DOHH2 (cell line): ENCODE results near the gene SLC16A4.
"Not testable (repeated sequence)": the region's sequence is repeated elsewhere in the genome, so short reads cannot be mapped to it uniquely, and the experiment has no call there.

Source experiments
- H3F3A ChIP-seq: fragments of 200-600 bp; sonication (generic), shearing (Covaris generic); 2 replicates; pipeline ENCODE4 v1.6.0; 2016; ENCODE audit warnings: antibody characterized with exemption, mild to moderate bottlenecking; ENCODE audit not compliant: control insufficient read depth, insufficient read depth
- H3K27ac ChIP-seq: fragments of 200-600 bp; sonication (generic); 2 replicates; pipeline ENCODE4 v1.5.1; 2014; ENCODE audit warnings: low read depth, mild to moderate bottlenecking, low read length, moderate library complexity
- H3K27me3 ChIP-seq: fragments of 200-600 bp; sonication (generic); 2 replicates; pipeline ENCODE4 v1.6.1; 2014; ENCODE audit warnings: mild to moderate bottlenecking, low read length, mixed read lengths; ENCODE audit not compliant: control insufficient read depth
- H3K36me3 ChIP-seq: fragments of 200-600 bp; sonication (generic); 2 replicates; pipeline ENCODE4 v1.6.1; 2014; ENCODE audit warnings: mild to moderate bottlenecking, low read length, moderate library complexity, mixed read lengths; ENCODE audit not compliant: control insufficient read depth
- H3K4me1 ChIP-seq: fragments of 200-600 bp; sonication (generic); 2 replicates; pipeline ENCODE4 v1.6.1; 2014; ENCODE audit warnings: mild to moderate bottlenecking, low read length, mixed read lengths; ENCODE audit not compliant: control insufficient read depth
- H3K4me2 ChIP-seq: fragments of 200-600 bp; sonication (generic); 2 replicates; pipeline ENCODE4 v1.6.0; 2014; ENCODE audit warnings: mild to moderate bottlenecking, low read length, moderate library complexity
- H3K4me3 ChIP-seq: fragments of 200-600 bp; sonication (generic); 2 replicates; pipeline ENCODE4 v1.5.1; 2014; ENCODE audit warnings: mild to moderate bottlenecking, low read length, mixed read lengths
- H3K79me2 ChIP-seq: fragments of 200-600 bp; sonication (generic); 2 replicates; pipeline ENCODE4 v1.6.1; 2014; ENCODE audit warnings: mild to moderate bottlenecking, low read length, mixed read lengths; ENCODE audit not compliant: control insufficient read depth
- H3K9me2 ChIP-seq: fragments of 200-600 bp; sonication (generic); replicated peaks from 2 replicates; pipeline ENCODE4 v1.6.1; 2014; ENCODE audit warnings: mild to moderate bottlenecking, low read length, mixed read lengths; ENCODE audit not compliant: control insufficient read depth
- H3K9me3 ChIP-seq: fragments of 200-600 bp; sonication (generic); 2 replicates; pipeline ENCODE4 v1.6.1; 2014; ENCODE audit warnings: antibody characterized with exemption, low read length, mixed read lengths; ENCODE audit not compliant: control insufficient read depth, insufficient read depth
- H4K20me1 ChIP-seq: fragments of 200-600 bp; sonication (generic); 2 replicates; pipeline ENCODE4 v1.6.0; 2014; ENCODE audit warnings: low read depth, mild to moderate bottlenecking, antibody characterized with exemption, low read length, moderate library complexity; ENCODE audit not compliant: control insufficient read depth, insufficient read depth
- CTCF ChIP-seq: fragments of 200-600 bp; sonication (generic); IDR thresholded peaks from one replicate; pipeline ENCODE4 v1.5.1; 2014; ENCODE audit warnings: antibody characterized with exemption, mild to moderate bottlenecking, low read depth, low read length; ENCODE audit not compliant: poor library complexity, severe bottlenecking
- EZH2phosphoT487 ChIP-seq: fragments of 200-600 bp; sonication (generic); IDR thresholded peaks from 2 replicates; pipeline ENCODE4 v1.6.1; 2017; ENCODE audit warnings: borderline replicate concordance, mild to moderate bottlenecking, antibody characterized with exemption, low read length, moderate library complexity, mixed read lengths

The SLC16A4 gene

GRCh38 chr1:110420023-110420662 lies 29.3 kb upstream of the SLC16A4 start:
- no peaks in the 10 kb centered on the region for H3K36me3 ChIP-seq
- no peaks in the 10 kb centered on the region for H3K4me1 ChIP-seq
- H3K9me3 ChIP-seq, result peaks cover 7% of the 10 kb centered on the region; the same call in 1 of the 2 replicates
- H3K27me3 ChIP-seq, result no peaks in the 10 kb centered on the region; the same call in 1 of the 2 replicates
- no peaks in the 10 kb centered on the region for H4K20me1 ChIP-seq
- H3K27ac ChIP-seq, result no peak overlapping the region
- no peaks in the 10 kb centered on the region for H3F3A ChIP-seq
- TF ChIP-seq CTCF, result no peak
- no peak for TF ChIP-seq EZH2phosphoT487
- no peak overlapping the region for H3K4me2 ChIP-seq
- no peak overlapping the region for H3K4me3 ChIP-seq
- H3K9me2 ChIP-seq, result no peaks in the 10 kb centered on the region
- no peaks in the 10 kb centered on the region for H3K79me2 ChIP-seq

- Histone ChIP-seq H3K4me2 (no peak overlapping the region), H3K36me3 (no peaks in the 10 kb centered on the region), H3K27ac (no peak overlapping the region), H4K20me1 (no peaks in the 10 kb centered on the region), H3K9me2 (no peaks in the 10 kb centered on the region), H3K4me1 (no peaks in the 10 kb centered on the region), H3K27me3 (no peaks in the 10 kb centered on the region; the same call in 1 of the 2 replicates), H3K9me3 (peaks cover 7% of the 10 kb centered on the region; the same call in 1 of the 2 replicates), H3K4me3 (no peak overlapping the region), H3F3A (no peaks in the 10 kb centered on the region), H3K79me2 (no peaks in the 10 kb centered on the region)
- no peak for TF ChIP-seq CTCF
- no peak for TF ChIP-seq EZH2phosphoT487
These were observed 27.9 kb upstream of the SLC16A4 start for GRCh38 chr1:110418729-110419128.

GRCh38 chr1:110413045-110413444 lies 22.2 kb upstream of the SLC16A4 start:
- not testable (repeated sequence) for H3F3A ChIP-seq, H3K27me3 ChIP-seq, H3K36me3 ChIP-seq, H3K9me2 ChIP-seq, H3K4me3 ChIP-seq, H3K9me3 ChIP-seq, H3K27ac ChIP-seq, H4K20me1 ChIP-seq
- Histone ChIP-seq H3K4me1 (peaks cover 24% of the 10 kb centered on the region), H3K79me2 (peaks cover 13% of the 10 kb centered on the region), H3K4me2 (0 out of 2 replicates have a peak overlapping the region, but pooled peaks have one; percentile 38)

- no peak overlapping the region for H3K4me3 ChIP-seq
- no peaks in the 10 kb centered on the region for H3K27me3 ChIP-seq
- H3K27ac ChIP-seq, result no peak overlapping the region
- H3K79me2 ChIP-seq, result peaks cover 18% of the 10 kb centered on the region
- peak; percentile 94 for TF ChIP-seq CTCF
- no peak for TF ChIP-seq EZH2phosphoT487
- peak overlapping the region; percentile 38; the same call in 1 of the 2 replicates for H3K4me2 ChIP-seq
- H3F3A ChIP-seq, result no peaks in the 10 kb centered on the region
- H4K20me1 ChIP-seq, result no peaks in the 10 kb centered on the region
- peaks cover 7% of the 10 kb centered on the region for H3K36me3 ChIP-seq
- H3K9me2 ChIP-seq, result no peaks in the 10 kb centered on the region
- peaks cover 24% of the 10 kb centered on the region for H3K4me1 ChIP-seq
- no peaks in the 10 kb centered on the region for H3K9me3 ChIP-seq
These were observed 21.8 kb upstream of the SLC16A4 start for GRCh38 chr1:110412576-110412975.
